Panc1 (cell line): ENCODE results near the gene HOXA9. TPM values are rescaled to one million over a fixed set of nuclear protein-coding genes. Genes with fewer than 3 reads are reported as not detected.

Experiments used
- ATAC-seq: fragments of 200-7000 bp; cut with Tn5 transposase; 2 replicates; pipeline ENCODE4 v1.9.1; 2020; ENCODE audit warnings: mild to moderate bottlenecking, moderate library complexity
- BruUV-seq: library from RNA; stranded (reverse); fragments of 400-500 nt; replicated peaks from 2 replicates; lab custom pipeline; 2021; lab: Mats Ljungman, UMichigan
- CTCF ChIA-PET: fragments of 300-600 bp; sonication (Branson Sonifier 250); formaldehyde crosslinking; loops from one replicate; lab custom pipeline; 2022; ENCODE audit warnings: antibody characterized with exemption; lab: Charles Lee
- POLR2A ChIA-PET: fragments of 300-600 bp; sonication (Branson Sonifier 250); formaldehyde crosslinking; loops from one replicate; lab custom pipeline; 2022; ENCODE audit warnings: antibody characterized with exemption; lab: Charles Lee
- DNase-seq: peaks from one replicate; pipeline ENCODE4 v3.0.0-alpha.2; 2010; ENCODE audit warnings: low read depth, low spot score
- H3K27ac ChIP-seq: 2 replicates; pipeline ENCODE4 v1.5.1; 2011; ENCODE audit warnings: mild to moderate bottlenecking, low read length, inconsistent platforms
- H3K27me3 ChIP-seq: fragments of 200-500 bp; sonication (Bioruptor generic); 2 replicates; pipeline ENCODE4 v1.6.0; 2014; ENCODE audit warnings: low read length, inconsistent platforms; ENCODE audit not compliant: control insufficient read depth, insufficient read depth
- H3K36me3 ChIP-seq: fragments of 200-500 bp; sonication (Bioruptor generic); 2 replicates; pipeline ENCODE4 v1.5.1; 2014; ENCODE audit warnings: inconsistent platforms, mild to moderate bottlenecking, low read length, moderate library complexity; ENCODE audit not compliant: control insufficient read depth, insufficient read depth
- H3K4me1 ChIP-seq: 2 replicates; pipeline ENCODE4 v1.5.1; 2011; ENCODE audit warnings: inconsistent platforms, mild to moderate bottlenecking, low read length, moderate library complexity; ENCODE audit not compliant: control insufficient read depth, insufficient read depth
- H3K4me3 ChIP-seq, 2 experiments: 2 replicates each; pipeline ENCODE4 v1.5.1; 2011 to 2012; ENCODE audit warnings: low read depth in 2 of 2, low read length in 2 of 2, mild to moderate bottlenecking in 2 of 2, inconsistent platforms in 1 of 2, moderate library complexity in 1 of 2
- H3K9me3 ChIP-seq: fragments of 200-500 bp; sonication (Bioruptor generic); 2 replicates; pipeline ENCODE4 v1.5.1; 2014; ENCODE audit warnings: low read depth, mild to moderate bottlenecking, inconsistent platforms, low read length, moderate library complexity; ENCODE audit not compliant: control insufficient read depth, insufficient read depth
- CTCF ChIP-seq: fragments of 450-650 bp; IDR thresholded peaks from 2 replicates; pipeline ENCODE4 v1.5.1; 2017; ENCODE audit warnings: mild to moderate bottlenecking
- POLR2AphosphoS5 ChIP-seq: IDR thresholded peaks from 2 replicates; pipeline ENCODE4 v1.6.1; 2012; ENCODE audit warnings: mild to moderate bottlenecking, low read depth, low read length, moderate library complexity
- REST ChIP-seq, 2 experiments: IDR thresholded peaks; 2 replicates each; pipeline ENCODE4 v1.6.1; 2011 to 2012; ENCODE audit warnings: low read depth in 2 of 2, control low read depth in 1 of 2, low read length in 1 of 2, mild to moderate bottlenecking in 1 of 2, moderate library complexity in 1 of 2; ENCODE audit not compliant: insufficient read depth in 1 of 2
- SIN3A ChIP-seq: IDR thresholded peaks from 2 replicates; pipeline ENCODE4 v1.6.1; 2012; ENCODE audit warnings: low read depth, mild to moderate bottlenecking, low read length, moderate library complexity, borderline replicate concordance; ENCODE audit not compliant: insufficient read depth
- TCF7L2 ChIP-seq: IDR thresholded peaks from 2 replicates; pipeline ENCODE4 v1.6.1; 2011; ENCODE audit warnings: mild to moderate bottlenecking, low read depth, low read length, inconsistent platforms
- in situ Hi-C: cut with HindIII; loops from 2 replicates; pipeline ENCODE4 v1.10.0; 2016; ENCODE audit warnings: low sequenced_read_pairs, low pct_unique_long_range_greater_than_20kb
- intact Hi-C: fragments of 100-400 bp; cut with micrococcal nuclease; formaldehyde crosslinking; loops from one replicate; pipeline ENCODE4 v1.10.0; 2022; ENCODE audit not compliant: unreplicated experiment
- total RNA-seq: library from RNA; stranded (reverse); gene quantifications from one replicate; pipeline ENCODE4 v1.2.1, GENCODE V29; 2021; ENCODE audit not compliant: unreplicated experiment

The HOXA9 gene
- total RNA-seq, 1 experiment from 2014 or later: not detected

- H3K36me3 ChIP-seq: peaks cover 2% of the 10 kb centered on the region; the same call in 1 of the 2 replicates
- in situ Hi-C loops: no loop called here
- DNase-seq (no peak), ATAC-seq (no peak)
- intact Hi-C loops: no loop called here
- ChIA-PET POLR2A (no interaction called here), CTCF (interaction anchor here (0.5 kb wide), 1 partner anchor 772 kb away, joined by 8 read pairs; no protein-coding TSS in a partner anchor)
- no TSS peak for BruUV-seq
- H3K4me1 ChIP-seq: peaks cover 13% of the 10 kb centered on the region; the same call in 1 of the 2 replicates
- no peaks in the 10 kb centered on the region; the same call in 1 of the 2 replicates for H3K27me3 ChIP-seq
- no peaks in the 10 kb centered on the region for H3K9me3 ChIP-seq
- no peak overlapping the region for H3K27ac ChIP-seq
- no peak for TF ChIP-seq TCF7L2
- no peak for TF ChIP-seq REST (IDR thresholded peaks at IDR 0.05; ENCODE audit: insufficient read depth in 1 of 2, low read depth in 2 of 2, low read length in 1 of 2)
- TF ChIP-seq SIN3A: no peak
- H3K4me3 ChIP-seq: no peak overlapping the region
These were observed 38.1 kb upstream of the HOXA9 start for GRCh38 chr7:27203365-27203953.

- POLR2A ChIA-PET: no interaction called here
- H3K27ac ChIP-seq: no peak overlapping the region
- no peaks in the 10 kb centered on the region for H3K9me3 ChIP-seq
- H3K27me3 ChIP-seq: no peaks in the 10 kb centered on the region; the same call in 1 of the 2 replicates
- no peak for ATAC-seq
- in situ Hi-C loops (no loop called here), intact Hi-C loops (no loop called here)
- peaks cover 13% of the 10 kb centered on the region; the same call in 1 of the 2 replicates for H3K4me1 ChIP-seq
- no peak for DNase-seq
- CTCF ChIA-PET: interaction anchor here (0.5 to 0.7 kb wide), 2 partner anchors 125 to 773 kb away, joined by 8 to 21 read pairs; no protein-coding TSS in a partner anchor
- TF ChIP-seq SIN3A: no peak
- no peak for TF ChIP-seq TCF7L2
- peaks cover 2% of the 10 kb centered on the region; the same call in 1 of the 2 replicates for H3K36me3 ChIP-seq
- no peak overlapping the region for H3K4me3 ChIP-seq
- no TSS peak for BruUV-seq
These were observed 37.5 kb upstream of the HOXA9 start for GRCh38 chr7:27202862-27203134.

- ATAC-seq (no peak), DNase-seq (no peak)
- POLR2A ChIA-PET: interaction anchor here (0.6 kb wide), 1 partner anchor 53 kb away, joined by 6 read pairs; no protein-coding TSS in a partner anchor
- H3K36me3 ChIP-seq: peaks cover 2% of the 10 kb centered on the region; the same call in 1 of the 2 replicates
- H3K9me3 ChIP-seq: no peaks in the 10 kb centered on the region
- intact Hi-C loops: no loop called here
- TF ChIP-seq POLR2AphosphoS5 (no peak), TCF7L2 (no peak), REST (IDR thresholded peaks at IDR 0.05; ENCODE audit: insufficient read depth in 1 of 2, low read depth in 2 of 2, low read length in 1 of 2) (no peak), CTCF (no peak)
- H3K27ac ChIP-seq: no peak overlapping the region
- H3K27me3 ChIP-seq: no peaks in the 10 kb centered on the region; the same call in 1 of the 2 replicates
- in situ Hi-C loops: no loop called here
- CTCF ChIA-PET: interaction anchor here (0.7 kb wide), 1 partner anchor 125 kb away, joined by 21 read pairs; no protein-coding TSS in a partner anchor
- BruUV-seq: no TSS peak
- H3K4me1 ChIP-seq: peaks cover 13% of the 10 kb centered on the region; the same call in 1 of the 2 replicates
- H3K4me3 ChIP-seq: no peak overlapping the region
These were observed 36.9 kb upstream of the HOXA9 start for GRCh38 chr7:27202018-27202861.
